HL-60/S4 treated with retinoic acid at 250 ng/mL for 4 days and 3 days (cell line): ENCODE measurements around the gene TMCC1.
"Not testable (repeated sequence)": the region's sequence is repeated elsewhere in the genome, so short reads cannot be mapped to it uniquely, and the experiment has no call there.

Source experiments
- in situ Hi-C: fragments of 300-500 bp; cut with MboI; formaldehyde crosslinking; loops from 2 replicates; pipeline ENCODE4 v1.7.0; 2022; ENCODE audit warnings: low sequenced_read_pairs

The TMCC1 gene

DNA sequence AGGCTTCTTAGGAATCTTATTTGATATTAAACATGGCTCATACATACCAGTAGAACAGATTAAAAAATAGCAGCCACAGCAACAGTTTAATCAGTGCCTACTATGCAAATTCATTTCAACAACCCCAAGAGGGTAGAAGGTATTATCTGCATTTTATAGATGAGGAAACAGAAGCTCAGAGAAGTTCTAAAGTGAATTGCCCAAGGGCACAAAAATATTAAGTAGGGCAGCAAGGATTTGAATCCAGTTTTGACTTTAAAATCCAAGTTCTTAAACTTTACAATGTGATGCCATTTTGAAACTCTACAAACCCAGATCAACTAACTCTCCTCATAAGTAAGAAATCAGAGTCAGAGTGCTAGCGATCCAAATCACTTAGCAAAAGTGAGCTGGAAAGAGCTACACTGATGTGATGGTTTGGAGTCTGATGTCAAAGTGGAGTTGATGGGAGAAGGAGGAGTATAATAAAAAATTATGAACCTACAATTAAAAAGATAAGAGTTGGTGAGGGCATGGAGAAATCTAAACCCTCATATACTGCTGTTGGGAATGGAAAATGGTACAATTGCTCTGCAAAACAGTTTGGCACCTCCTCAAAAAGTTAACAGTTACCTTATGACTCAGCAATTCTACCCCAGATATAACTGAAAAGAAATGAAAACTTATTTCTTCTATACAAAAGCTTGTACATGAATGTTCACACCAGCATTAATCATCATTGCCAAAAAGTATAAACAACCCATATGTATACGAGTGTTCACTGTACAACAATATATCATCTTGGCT, 236.1 kb downstream of the TMCC1 start:
- in situ Hi-C loops = loop anchor here (10.0 kb wide), 1 partner anchor 167 kb away; no protein-coding TSS in a partner anchor

- in situ Hi-C loops = loop anchor here (10.0 kb wide), 1 partner anchor 168 kb away; no protein-coding TSS in a partner anchor
Observed at GRCh38 chr3:129656659-129657247, 236.8 kb downstream of the TMCC1 start.

DNA sequence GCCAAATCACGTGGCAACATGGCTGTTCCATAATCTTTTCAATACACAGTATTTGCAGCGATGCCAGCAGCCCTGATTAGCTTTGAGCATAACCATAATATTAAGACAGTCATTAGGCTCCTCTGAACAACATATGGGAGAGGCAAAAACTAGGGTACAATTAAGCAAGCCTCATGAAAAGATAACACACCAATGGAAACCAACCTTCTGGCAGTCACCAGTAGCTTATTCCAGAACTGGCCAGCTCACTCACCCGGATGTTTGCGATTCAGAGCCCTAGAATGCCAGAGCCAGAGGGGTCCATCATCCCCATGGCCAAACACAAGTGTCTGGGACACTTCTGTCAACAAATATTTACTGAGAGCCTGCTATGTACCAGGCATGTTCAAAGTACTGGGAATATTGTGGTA, 238.2 kb downstream of the TMCC1 start:
- in situ Hi-C loops = loop anchor here (10.0 kb wide), 1 partner anchor 170 kb away; no protein-coding TSS in a partner anchor

- in situ Hi-C loops = loop anchor here (10.0 kb wide), 1 partner anchor 171 kb away; no protein-coding TSS in a partner anchor
Observed at GRCh38 chr3:129654131-129654530, 239.4 kb downstream of the TMCC1 start.

DNA sequence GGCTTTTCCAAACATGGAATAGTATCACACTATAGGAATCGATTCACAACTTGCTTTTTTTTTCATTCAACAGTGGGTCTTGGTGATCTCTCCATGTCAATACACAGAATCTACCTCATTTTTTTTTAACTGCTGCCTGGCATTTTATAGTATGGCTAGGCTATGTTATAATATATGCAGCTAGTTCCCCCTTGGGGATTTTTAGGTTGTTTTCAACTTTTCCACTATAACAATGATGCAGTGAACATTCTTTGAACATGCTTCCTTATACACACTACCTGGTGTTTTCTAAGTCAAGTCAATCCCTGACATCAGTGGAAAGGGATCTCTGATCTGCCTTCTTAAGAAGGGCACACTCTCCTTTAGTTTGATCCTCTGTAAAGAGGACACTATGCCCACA, 240.5 kb downstream of the TMCC1 start:
- in situ Hi-C loops = loop anchor here (10.0 kb wide), 1 partner anchor 172 kb away; no protein-coding TSS in a partner anchor

DNA sequence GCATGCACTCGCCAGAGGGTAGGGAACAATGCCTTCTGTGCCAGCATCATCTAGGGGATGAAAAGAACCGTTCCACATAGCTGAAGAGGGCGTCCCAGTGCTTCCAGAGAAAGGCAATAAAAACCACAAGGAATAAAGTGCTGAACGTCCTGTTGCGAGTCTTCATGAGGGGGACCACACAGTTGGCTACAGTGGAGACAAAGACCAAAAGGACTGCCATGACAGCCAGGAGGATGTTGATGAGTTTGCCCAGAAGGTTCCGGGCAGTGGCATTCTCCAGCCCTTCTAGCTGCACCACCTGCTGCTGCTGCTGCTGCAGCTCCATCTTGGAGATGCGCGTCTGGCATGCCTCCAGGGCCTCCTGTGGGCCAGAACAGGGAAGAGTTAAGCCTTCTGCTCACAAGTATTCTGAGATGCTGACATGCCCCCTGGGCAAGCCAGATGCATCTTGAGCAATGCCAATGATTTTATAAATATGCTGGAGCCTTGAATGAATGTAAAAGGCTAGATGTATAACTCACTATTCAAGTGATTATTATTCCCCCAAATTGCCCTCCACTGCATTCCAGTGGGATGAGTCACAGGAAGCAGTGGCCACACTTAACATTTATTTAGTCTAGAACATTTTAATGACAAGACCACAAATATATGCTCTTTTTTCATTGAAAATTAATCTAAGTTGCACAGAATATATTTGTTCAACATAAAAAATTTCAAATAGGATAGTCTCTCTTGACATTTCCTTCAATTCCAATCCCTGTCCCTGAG, 241.9 kb downstream of the TMCC1 start:
- in situ Hi-C loops = loop anchor here (10.0 kb wide), 1 partner anchor 173 kb away; no protein-coding TSS in a partner anchor

DNA sequence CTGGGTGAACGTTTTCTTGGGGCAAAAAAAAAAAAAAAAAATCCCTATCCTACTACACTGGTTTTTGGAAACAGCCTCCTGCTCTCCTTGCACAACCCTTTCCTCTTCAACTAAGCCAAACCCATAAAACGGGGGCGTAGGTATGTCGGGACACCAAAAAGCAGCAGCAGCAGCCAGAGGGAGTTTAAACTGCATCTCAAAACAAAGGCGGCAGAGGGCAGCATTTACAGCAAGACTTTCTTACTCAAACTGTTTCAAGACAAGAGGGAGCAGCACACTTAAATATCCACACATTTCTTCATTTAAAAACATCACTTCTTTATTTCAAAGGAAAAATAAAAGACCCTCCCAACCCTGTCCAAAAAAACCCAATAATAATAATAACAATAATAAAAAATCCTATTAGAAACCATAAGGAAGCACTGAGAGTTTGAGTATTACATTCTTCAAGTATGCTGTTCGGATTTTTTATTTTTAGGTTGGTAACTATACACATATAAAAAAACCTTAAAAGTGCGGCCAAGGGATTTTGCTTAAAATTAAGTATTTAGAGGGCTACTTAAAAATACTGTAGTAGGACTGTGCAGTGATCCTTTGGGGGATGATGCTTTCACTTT, 243.1 kb downstream of the TMCC1 start:
- in situ Hi-C loops = loop anchor here (10.0 kb wide), 1 partner anchor 174 kb away; no protein-coding TSS in a partner anchor

GRCh38 chr3:129648391-129648790, 245.1 kb downstream of the TMCC1 start:
- in situ Hi-C loops = no loop called here

DNA sequence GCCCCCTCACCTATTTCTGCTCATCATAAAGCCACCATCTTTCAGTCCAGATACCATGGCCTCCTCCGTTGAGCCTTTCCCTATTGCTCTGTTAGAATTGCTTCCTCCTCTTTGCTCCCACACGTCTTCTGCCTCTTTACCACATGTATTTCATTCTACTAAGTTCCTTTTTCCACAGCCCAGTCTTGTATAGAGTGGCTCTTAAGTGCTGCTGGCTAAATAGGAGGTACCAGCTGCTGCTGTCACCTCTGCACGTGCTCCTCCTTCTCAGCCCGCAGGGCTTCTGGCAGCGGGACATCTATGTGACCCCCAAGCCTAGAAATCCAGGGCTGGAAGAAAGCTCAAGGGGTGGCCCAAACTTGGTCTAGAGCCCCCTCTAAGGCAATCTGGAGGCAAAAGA, 248.2 kb downstream of the TMCC1 start:
- in situ Hi-C loops = no loop called here

DNA sequence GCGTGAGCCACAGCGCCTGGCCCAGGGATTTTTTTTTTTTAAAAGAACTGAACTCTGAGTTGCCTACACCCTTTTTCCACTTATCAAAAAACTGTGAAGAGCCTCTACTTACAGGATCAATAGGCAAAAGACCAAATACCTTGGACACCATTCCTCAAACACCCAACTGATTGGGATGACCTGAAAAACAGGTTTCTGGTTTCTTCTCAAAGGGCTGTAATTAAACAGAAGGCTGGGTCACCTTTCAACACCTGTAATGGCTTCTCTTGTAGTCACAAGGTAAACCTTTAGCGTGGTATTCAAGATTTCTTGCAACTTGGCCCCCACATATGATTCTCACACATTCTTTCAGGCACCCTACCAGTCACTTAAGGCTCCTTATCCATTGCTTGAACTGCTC, 248.7 kb downstream of the TMCC1 start:
- in situ Hi-C loops = no loop called here

GRCh38 chr3:129641567-129642260, 251.8 kb downstream of the TMCC1 start:
- in situ Hi-C loops = not testable (repeated sequence)

DNA sequence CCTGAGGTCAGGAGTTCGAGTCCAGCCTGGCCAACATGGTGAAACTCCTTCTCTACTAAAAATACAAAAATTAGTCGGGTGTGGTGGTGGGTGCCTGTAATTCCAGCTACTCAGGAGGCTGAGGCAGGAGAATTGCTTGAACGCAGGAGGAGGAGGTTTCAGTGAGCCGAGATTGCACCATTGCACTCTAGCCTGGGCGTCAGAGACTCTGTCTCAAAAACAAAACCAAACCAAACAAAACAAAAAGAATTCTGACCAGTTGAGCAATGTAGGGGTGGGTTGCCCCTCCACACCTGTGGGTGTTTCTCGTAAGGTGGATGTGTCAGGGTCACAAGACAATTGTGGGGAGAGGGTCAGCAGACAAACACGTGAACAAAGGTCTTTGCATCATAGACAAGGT, 252.5 kb downstream of the TMCC1 start:
- in situ Hi-C loops = not testable (repeated sequence)

DNA sequence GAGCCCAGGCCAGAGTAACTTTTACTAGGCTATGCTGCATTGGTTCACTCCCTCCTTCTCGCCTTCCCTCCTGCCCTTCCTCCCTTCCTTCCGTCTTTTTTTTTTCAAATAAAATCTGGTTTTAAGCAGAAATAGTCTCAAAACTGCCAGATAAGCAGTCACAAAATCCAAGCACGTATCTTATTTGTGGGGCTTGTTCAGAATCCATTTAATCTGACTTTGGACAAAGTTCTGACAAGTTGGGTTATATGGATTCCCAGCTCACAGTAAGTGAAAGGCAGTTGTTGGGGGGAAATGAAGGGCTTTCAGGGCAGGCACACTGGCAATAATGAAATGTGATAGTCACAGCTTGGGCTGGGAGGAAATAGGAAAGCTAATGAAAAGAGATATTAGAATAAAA, 255.0 kb downstream of the TMCC1 start:
- in situ Hi-C loops = loop anchor here (10.0 kb wide), 1 partner anchor 296 kb away; no protein-coding TSS in a partner anchor

- in situ Hi-C loops = loop anchor here (10.0 kb wide), 1 partner anchor 299 kb away; no protein-coding TSS in a partner anchor
Observed at GRCh38 chr3:129636082-129636481, 257.4 kb downstream of the TMCC1 start.

DNA sequence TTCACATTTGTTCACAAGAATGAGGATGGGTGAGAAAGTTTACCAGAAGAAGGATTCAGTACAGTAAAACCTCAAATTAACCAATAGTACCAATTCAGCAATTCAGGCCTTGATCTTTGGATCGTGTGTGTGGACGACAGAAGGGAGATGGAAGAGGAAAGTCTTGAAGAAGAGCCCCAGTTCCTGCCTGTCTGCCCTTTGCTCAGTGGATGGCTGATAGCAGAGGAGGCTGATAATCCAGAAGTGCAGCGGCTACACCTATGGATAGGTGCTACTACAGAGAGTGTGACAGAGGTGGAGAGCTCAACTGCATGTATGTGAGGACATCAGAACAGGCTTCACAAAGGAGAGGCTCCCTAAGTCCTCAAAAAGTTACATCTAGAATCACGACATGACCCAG, 257.9 kb downstream of the TMCC1 start:
- in situ Hi-C loops = loop anchor here (10.0 kb wide), 1 partner anchor 299 kb away; no protein-coding TSS in a partner anchor

GRCh38 chr3:129633751-129634481, 259.6 kb downstream of the TMCC1 start:
- in situ Hi-C loops = loop anchor here (10.0 kb wide), 1 partner anchor 301 kb away; no protein-coding TSS in a partner anchor

DNA sequence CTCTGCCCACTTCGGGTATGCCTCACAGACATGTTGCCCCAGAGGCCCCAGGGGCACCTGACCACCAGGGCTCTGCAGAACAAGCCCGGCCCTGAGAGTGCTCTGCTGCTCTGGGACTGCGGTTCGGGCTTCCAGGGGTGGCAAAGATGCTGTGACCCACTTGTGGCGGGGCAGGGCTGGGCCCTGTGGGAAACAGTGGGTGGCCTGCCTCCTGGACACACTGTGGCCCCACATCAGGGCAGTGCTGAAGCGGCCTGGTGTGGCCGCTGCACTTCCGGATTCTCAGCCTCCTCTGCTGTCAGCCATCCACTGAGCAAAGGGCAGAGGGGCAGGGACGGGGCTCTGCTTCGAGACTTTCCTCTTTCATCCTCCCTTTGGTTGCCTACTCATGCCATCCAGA, 260.5 kb downstream of the TMCC1 start:
- in situ Hi-C loops = loop anchor here (10.0 kb wide), 1 partner anchor 302 kb away; no protein-coding TSS in a partner anchor

DNA sequence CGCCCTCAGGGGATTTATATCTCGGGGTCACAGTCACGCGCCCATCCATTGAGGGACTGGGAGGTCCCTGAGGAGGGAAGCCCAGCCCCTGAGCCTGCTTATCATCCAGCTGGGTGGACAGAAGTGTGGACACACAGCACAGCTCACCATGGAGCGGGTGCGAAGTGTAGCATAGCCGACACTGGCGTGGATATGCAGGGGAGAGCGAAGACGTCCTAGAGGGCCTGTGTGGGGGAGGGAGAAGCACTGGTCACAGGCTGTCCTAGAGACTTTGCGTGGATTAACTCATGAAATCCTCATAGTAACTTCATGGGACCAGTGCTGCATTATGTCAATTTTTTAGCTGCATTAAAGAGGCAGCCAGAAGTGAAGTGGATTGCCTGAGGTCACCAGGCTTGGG, 261.0 kb downstream of the TMCC1 start:
- in situ Hi-C loops = loop anchor here (10.0 kb wide), 1 partner anchor 302 kb away; no protein-coding TSS in a partner anchor

DNA sequence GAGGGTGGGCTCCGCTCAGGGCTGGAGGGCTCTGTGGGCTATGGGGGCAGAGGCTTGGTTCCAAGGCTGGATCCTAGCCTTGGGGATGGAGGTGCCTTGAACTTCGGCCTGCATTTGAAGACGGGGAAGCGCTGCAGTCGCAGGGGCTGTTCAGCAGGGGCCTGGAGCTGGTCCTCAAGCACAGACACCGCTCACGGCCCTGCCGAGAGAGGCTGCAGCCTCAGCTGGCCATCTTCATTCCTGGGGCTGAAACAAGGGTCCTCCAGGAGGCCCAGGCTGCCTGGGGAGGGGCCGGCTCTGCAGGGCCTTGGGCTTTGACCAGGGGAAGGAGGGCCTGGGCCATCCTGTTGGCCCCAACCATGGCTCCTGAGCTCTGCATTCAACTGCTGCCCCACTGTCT, 261.5 kb downstream of the TMCC1 start:
- in situ Hi-C loops = loop anchor here (10.0 kb wide), 1 partner anchor 303 kb away; no protein-coding TSS in a partner anchor
